Neural crest cell (in vitro differentiated cells): ENCODE results near the gene MIPOL1. TPM values are rescaled to one million over a fixed set of nuclear protein-coding genes. Genes with fewer than 3 reads are reported as not detected.

ENCODE experiments used
- DNase-seq: peaks from one replicate; pipeline ENCODE4 v3.0.0; 2021; ENCODE audit warnings: low read depth, mixed read lengths, low spot score
- H3K27ac Mint-ChIP-seq: one replicate; pipeline ENCODE4 v1.8.0; 2021; ENCODE audit warnings: mild to moderate bottlenecking, mixed read lengths; ENCODE audit not compliant: unreplicated experiment
- H3K27me3 Mint-ChIP-seq: 2 replicates; pipeline ENCODE4 v1.8.0; 2021; ENCODE audit warnings: low read depth, mild to moderate bottlenecking, mixed read lengths
- H3K36me3 Mint-ChIP-seq: 2 replicates; pipeline ENCODE4 v1.8.0; 2021; ENCODE audit warnings: low read depth, mild to moderate bottlenecking, mixed read lengths
- H3K4me1 Mint-ChIP-seq: 2 replicates; pipeline ENCODE4 v1.8.0; 2021; ENCODE audit warnings: mixed read lengths
- H3K4me3 Mint-ChIP-seq: one replicate; pipeline ENCODE4 v1.8.0; 2021; ENCODE audit warnings: mild to moderate bottlenecking, mixed read lengths
- H3K9me3 Mint-ChIP-seq: 2 replicates; pipeline ENCODE4 v1.8.0; 2021; ENCODE audit warnings: mixed read lengths
- total RNA-seq: library from RNA; stranded (reverse); gene quantifications from 2 replicates; pipeline ENCODE4 v1.2.1, GENCODE V29; 2021
- TF ChIP-seq, protein P1 (sequence below): fragments of 200-600 bp; sonication (generic); conservative IDR thresholded peaks from 2 replicates; pipeline ENCODE4 v1.5.0; 2021; ENCODE audit warnings: antibody characterized with exemption, mild to moderate bottlenecking

MIPOL1 gene
- total RNA-seq, 1 donor from 2014 or later, result 16.6 TPM

DNA sequence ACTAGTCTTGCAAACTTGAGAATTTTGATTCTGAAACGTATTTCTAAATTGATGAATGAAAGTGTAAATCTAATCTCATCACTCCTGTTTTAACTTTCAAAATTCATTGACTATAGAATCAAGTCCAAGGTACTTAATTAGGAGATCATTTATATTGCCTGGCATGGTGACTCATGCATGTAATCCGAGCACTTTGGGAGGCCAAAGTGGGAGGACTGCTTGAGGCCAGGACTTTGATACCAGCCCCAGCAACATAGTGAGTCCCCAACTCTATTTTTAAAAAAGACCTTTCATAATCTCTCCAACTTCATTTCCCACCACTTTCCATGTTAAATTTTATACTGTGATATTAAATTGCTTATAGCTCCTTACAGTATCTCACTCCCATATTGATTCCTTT lies 3.0 kb upstream of the MIPOL1 start:
- DNase-seq, result no peak
- H3K27me3 Mint-ChIP-seq, result peaks cover 21% of the 10 kb centered on the region
- H3K4me1 Mint-ChIP-seq, result peaks cover 20% of the 10 kb centered on the region
- TF ChIP-seq, protein P1, sequence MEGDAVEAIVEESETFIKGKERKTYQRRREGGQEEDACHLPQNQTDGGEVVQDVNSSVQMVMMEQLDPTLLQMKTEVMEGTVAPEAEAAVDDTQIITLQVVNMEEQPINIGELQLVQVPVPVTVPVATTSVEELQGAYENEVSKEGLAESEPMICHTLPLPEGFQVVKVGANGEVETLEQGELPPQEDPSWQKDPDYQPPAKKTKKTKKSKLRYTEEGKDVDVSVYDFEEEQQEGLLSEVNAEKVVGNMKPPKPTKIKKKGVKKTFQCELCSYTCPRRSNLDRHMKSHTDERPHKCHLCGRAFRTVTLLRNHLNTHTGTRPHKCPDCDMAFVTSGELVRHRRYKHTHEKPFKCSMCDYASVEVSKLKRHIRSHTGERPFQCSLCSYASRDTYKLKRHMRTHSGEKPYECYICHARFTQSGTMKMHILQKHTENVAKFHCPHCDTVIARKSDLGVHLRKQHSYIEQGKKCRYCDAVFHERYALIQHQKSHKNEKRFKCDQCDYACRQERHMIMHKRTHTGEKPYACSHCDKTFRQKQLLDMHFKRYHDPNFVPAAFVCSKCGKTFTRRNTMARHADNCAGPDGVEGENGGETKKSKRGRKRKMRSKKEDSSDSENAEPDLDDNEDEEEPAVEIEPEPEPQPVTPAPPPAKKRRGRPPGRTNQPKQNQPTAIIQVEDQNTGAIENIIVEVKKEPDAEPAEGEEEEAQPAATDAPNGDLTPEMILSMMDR, result no peak
- no peaks in the 10 kb centered on the region for H3K36me3 Mint-ChIP-seq
- no peak overlapping the region for H3K4me3 Mint-ChIP-seq
- H3K27ac Mint-ChIP-seq, result no peak overlapping the region
- peaks cover 5% of the 10 kb centered on the region for H3K9me3 Mint-ChIP-seq

- H3K4me3 Mint-ChIP-seq, result no peak overlapping the region
- TF ChIP-seq, protein P1, result no peak
- no peak for DNase-seq
- peaks cover 21% of the 10 kb centered on the region for H3K27me3 Mint-ChIP-seq
- no peak overlapping the region for H3K27ac Mint-ChIP-seq
- H3K9me3 Mint-ChIP-seq, result peaks cover 5% of the 10 kb centered on the region
- H3K36me3 Mint-ChIP-seq, result no peaks in the 10 kb centered on the region
- H3K4me1 Mint-ChIP-seq, result peaks cover 20% of the 10 kb centered on the region
Measured at GRCh38 chr14:37195327-37195726, 2.4 kb upstream of the MIPOL1 start.

- Mint-ChIP-seq H3K4me3 (peak overlapping the region; percentile 94), H3K27me3 (peaks cover 9% of the 10 kb centered on the region), H3K36me3 (no peaks in the 10 kb centered on the region), H3K4me1 (peaks cover 20% of the 10 kb centered on the region), H3K9me3 (no peaks in the 10 kb centered on the region), H3K27ac (peak overlapping the region; percentile 97)
- no peak for DNase-seq
- TF ChIP-seq, protein P1, result no peak
Measured at GRCh38 chr14:37196604-37197420, 925 bp upstream of the MIPOL1 start.

GRCh38 chr14:37198273-37198598 lies 499 bp downstream of the MIPOL1 start:
- H3K36me3 Mint-ChIP-seq, result no peaks in the 10 kb centered on the region
- H3K4me1 Mint-ChIP-seq, result peaks cover 20% of the 10 kb centered on the region
- DNase-seq, result no peak
- TF ChIP-seq, protein P1, result no peak
- no peaks in the 10 kb centered on the region for H3K27me3 Mint-ChIP-seq
- peak overlapping the region; percentile 94 for H3K27ac Mint-ChIP-seq
- H3K9me3 Mint-ChIP-seq, result no peaks in the 10 kb centered on the region
- peak overlapping the region; percentile 94 for H3K4me3 Mint-ChIP-seq

DNA sequence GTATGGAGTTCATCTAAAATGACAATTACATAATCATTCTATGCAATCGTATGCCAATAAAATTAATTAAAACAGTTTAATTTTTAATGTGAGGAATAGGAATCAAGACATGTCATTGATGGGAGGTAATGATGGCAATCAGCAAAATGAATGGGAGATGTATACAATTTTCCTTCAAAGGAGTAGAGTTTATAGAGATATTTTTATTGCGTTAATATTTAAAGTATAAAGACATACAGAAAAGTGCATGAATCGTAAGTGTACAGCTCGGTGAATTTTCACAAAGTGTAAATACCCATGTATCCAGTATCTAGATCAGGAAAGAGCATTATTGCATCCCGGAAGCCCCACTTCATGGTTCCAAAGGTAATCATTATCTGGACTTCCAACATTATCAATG lies 1.2 kb downstream of the MIPOL1 start:
- TF ChIP-seq, protein P1, result no peak
- DNase-seq, result no peak

More for the DNA sequence above, 1.2 kb downstream of the MIPOL1 start:
- Mint-ChIP-seq H3K4me1 (peaks cover 20% of the 10 kb centered on the region), H3K27me3 (no peaks in the 10 kb centered on the region), H3K27ac (no peak overlapping the region), H3K4me3 (peak overlapping the region; percentile 94), H3K36me3 (peaks cover under 1% of the 10 kb centered on the region), H3K9me3 (no peaks in the 10 kb centered on the region)
